HG02588 (cell line): Measurements from ENCODE around the gene ARMC5.

Experiments
- ATAC-seq: cut with Tn5 transposase; IDR thresholded peaks from one replicate; pipeline ENCODE4 v1.9.1; 2021; ENCODE audit warnings: mild to moderate bottlenecking, moderate library complexity; ENCODE audit not compliant: unreplicated experiment

The ARMC5 gene

DNA sequence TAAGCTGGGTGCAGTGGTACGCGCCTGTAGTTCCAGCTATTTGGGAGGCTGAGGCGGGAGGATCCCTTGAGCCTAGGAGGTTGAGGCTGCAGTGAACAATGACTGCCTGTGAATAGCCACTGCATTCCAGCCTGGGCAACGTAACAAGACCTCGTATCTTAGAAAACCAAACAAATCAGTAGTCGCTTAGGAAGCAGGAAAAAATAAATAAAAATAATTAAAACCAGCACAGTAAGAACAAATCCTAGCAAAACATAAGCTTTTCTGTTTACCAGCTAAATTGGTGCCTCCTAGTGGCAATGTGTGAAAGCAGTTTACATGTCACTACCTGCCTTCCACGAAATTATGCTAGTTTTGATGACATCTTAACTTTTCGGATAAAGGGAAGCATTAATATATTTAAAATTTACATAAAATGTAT lies 1.3 kb downstream of the ARMC5 start:
- ATAC-seq, result no peak

DNA sequence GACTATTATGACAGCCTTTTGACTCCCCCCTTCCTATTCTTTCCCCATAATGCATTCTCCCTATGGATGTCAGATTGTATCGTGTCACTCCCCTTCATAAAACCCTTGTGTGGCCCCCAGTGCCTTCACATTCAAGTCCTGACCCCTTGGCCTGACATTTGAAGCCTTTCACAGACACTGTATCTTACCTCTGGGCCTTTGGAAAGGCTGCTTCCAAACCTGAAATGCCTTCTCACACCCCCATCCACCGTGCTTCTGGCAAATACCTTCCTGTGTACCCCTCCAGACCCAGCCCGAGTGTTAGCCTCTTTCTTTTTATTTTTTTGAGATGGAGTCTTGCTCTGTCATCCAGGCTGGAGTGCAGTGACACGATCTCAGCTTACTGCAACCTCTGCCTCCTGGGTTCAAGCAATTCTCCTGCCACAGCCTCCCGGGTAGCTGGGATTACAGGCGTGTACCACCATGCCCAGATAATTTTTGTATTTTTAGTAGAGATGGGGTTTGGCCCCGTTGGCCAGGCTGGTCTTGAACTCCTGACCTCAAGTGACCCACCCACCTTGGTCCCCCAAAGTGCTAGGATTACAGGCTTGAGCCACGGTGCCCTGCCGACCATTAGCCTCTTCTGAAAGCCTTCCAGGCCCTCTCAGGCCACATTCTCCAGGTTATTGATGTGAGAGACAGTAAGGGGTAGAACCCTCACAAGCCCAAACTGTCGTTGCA lies 2.1 kb downstream of the ARMC5 start:
- no peak for ATAC-seq

DNA sequence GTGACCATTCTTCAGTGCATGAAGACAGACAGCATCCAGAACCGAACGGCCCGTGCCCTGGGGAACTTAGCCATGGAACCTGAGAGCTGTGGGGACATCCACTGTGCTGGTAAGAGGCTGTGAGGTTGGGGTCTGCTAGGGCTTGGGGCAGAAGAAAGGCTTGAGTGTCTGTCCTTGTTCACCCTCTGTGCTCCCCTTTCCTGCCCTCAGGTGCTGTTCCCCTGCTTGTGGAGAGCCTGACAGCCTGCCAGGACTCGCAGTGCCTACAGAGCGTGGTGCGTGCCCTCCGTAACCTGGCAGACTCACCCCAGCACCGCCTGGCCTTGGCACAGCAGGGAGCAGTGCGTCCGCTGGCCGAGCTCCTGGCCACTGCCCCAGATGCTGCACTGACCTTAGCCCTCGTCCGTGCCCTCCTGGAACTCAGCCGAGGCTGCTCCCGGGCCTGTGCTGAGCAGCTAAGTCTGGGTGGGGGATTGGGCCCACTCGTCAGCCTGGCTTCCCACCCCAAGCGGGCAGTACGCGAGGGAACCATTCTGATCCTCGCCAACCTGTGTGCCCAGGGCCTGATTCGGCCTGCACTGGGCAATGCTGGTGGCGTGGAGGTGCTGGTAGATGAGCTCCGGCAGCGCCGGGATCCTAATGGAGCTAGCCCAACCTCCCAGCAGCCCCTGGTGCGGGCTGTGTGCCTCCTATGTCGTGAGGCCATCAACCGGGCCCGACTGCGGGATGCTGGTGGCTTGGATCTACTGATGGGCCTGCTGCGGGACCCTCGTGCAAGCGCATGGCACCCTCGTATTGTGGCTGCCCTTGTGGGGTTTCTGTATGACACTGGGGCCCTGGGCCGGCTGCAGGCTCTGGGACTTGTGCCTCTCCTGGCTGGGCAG lies 2.9 kb downstream of the ARMC5 start:
- no peak for ATAC-seq

DNA sequence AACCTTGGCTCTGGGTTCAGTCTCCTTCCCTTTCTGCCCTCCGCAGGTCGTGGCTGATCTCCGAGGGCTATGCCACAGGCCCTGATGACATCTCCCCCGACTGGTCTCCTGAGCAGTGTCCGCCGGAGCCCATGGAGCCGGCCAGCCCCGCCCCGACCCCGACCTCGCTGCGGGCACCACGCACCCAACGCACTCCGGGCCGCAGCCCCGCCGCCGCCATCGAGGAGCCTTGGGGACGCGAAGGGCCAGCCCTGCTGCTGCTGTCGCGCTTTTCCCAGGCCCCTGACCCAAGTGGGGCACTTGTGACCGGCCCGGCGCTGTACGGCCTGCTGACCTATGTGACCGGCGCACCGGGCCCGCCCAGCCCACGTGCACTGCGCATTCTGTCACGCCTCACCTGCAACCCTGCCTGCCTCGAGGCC lies 5.1 kb downstream of the ARMC5 start:
- no peak for ATAC-seq

DNA sequence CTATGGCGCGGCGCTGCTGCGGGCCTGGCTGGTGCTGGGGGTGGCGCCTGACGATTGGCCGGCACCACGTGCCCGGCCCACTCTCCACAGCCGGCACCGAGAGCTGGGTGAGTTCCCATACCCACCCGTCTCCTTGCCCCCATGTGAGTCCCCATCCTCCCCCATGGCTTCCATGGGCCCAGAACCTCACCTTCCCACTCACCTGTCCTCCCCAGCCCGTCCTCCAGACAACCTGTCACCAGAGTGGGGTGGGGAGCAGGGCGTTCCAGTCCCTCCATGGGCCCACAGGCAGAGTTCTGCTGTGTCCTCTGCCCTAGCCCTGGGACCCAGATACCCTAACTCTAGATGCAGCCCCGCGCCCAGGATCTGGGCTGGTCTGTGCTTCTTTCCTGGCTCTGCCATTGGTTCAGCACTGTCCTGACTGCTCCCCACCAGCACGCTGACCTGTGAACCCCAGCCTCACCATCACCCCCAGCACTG lies 5.5 kb downstream of the ARMC5 start:
- no peak for ATAC-seq

DNA sequence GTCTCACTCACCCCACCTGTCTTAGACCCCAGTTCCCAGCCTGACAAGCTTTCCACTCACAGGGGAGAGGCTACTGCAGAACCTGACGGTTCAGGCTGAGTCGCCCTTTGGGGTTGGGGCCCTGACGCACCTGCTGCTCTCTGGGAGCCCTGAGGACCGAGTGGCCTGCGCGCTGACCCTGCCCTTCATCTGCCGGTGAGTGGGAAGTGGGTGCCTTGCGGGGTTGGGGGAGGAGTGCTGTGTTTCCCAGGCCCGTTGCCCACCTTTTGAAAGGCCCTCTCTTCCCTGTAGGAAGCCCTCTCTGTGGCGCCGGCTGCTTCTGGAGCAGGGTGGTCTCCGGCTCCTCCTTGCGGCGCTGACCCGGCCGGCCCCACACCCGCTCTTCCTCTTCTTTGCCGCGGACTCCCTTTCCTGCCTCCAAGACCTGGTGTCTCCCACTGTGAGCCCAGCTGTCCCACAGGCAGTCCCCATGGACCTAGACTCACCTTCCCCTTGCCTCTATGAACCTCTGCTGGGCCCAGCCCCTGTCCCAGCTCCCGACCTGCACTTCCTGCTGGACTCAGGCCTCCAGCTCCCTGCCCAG lies 6.6 kb downstream of the ARMC5 start:
- no peak for ATAC-seq

DNA sequence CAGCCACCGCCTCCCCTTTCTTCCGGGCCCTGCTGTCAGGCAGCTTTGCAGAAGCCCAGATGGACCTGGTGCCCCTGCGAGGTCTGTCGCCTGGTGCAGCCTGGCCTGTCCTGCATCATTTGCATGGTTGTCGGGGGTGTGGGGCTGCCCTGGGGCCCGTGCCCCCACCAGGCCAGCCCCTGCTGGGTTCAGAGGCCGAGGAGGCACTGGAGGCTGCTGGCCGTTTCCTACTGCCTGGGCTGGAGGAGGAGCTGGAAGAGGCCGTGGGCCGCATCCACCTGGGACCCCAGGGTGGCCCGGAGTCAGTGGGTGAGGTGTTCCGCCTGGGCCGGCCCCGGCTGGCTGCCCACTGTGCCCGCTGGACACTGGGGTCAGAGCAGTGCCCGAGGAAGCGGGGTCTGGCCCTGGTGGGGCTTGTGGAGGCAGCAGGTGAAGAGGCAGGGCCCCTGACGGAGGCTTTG lies 7.1 kb downstream of the ARMC5 start:
- no peak for ATAC-seq

DNA sequence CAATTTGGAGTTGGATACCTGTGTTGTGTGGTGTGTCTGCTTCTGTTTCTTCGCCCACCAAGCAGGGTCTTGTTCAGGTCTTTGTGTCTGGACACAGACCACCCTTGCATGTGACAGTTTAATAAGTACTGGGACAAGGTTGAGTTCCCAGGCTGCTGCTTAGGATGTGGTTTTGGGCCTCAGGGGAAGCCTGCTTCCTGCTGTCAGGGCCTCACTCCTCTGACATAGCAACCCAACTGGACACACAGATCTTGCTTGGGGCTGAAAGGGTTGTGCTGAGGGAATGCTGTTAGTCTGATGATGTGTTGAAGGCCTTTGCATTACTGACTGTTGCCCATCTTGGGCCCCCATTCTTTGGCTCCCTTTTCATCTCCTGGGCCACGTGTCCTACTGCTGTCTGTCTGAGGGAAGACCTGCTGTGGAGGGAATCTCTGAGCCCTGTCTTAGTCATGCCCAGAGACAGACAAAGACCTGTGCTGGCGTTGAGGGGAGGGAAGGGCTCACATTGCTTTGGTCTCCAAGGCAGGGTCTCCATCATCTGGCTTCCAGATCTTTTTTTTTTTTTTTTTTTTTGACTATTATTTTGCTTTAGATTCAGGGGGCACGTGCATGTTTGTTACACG lies 8.0 kb downstream of the ARMC5 start:
- ATAC-seq, result no peak

DNA sequence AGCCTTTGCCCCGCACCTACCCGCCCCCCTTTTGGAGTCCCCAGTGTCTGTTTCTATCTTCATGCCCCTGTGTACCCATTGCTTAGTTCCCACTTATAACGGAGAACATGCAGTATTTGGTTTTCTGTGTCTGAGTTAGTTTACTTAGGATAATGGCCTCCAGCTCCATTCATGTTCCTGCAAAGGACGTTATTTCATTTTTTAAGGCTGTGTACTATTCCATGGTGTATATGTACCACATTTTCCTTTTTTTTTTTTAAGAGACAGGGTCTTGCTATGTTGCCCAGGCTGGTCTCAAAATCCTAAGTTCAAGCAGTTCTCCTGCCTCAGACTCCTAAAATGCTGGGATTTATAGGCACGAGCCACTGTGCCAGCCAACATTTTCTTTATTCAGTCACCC lies 8.6 kb downstream of the ARMC5 start:
- ATAC-seq, result no peak

DNA sequence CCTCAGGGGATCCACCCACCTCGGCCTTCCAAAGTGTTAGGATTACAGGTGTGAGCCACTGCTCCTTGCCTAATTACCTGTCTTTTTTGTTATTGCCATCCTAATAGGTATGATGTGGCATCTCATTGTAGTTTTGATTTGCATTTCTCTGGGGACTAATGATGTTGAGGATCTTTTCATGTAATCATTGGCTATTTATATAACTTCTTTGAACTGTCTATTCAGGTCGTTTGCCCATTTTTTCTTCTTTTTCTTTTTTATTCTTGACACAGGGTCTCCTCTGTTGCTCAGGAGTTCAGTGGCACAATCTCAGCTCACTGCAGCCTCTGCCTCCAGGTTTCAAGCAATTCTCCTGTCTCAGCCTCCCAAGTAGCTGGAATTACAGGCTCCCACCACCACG lies 11.3 kb downstream of the ARMC5 start:
- no peak for ATAC-seq

DNA sequence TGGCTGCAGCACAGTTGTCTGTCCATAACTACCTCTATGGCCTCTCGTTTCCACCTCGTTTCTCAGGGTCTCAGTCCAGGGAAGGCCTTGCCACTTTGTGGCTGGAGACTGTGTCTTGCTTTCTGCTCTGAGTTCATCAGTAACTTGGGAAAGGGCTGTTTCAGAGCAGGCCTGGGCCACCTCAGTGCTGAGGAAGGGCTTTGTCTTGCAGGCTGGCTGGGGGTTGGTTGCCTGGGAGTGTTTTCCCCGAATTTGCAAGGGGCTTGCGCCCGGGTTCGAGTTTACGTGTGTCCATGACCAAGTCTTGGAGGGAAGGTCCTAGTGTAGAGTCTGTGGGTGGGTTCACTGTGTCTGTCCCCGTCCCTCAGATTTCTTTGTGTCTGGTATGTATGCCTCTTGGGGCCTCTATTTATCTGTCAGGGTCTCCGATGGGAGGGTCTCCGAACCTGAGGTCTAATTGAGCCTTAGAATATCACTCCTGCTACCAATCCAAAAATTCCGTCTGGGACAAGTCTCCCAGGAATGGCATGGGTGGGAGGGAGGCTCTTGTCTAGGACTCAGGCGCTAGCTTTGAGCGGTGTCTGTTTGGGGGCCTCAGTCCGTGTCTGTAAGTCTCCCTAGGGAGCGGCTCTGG lies 12.1 kb downstream of the ARMC5 start:
- ATAC-seq, result no peak

DNA sequence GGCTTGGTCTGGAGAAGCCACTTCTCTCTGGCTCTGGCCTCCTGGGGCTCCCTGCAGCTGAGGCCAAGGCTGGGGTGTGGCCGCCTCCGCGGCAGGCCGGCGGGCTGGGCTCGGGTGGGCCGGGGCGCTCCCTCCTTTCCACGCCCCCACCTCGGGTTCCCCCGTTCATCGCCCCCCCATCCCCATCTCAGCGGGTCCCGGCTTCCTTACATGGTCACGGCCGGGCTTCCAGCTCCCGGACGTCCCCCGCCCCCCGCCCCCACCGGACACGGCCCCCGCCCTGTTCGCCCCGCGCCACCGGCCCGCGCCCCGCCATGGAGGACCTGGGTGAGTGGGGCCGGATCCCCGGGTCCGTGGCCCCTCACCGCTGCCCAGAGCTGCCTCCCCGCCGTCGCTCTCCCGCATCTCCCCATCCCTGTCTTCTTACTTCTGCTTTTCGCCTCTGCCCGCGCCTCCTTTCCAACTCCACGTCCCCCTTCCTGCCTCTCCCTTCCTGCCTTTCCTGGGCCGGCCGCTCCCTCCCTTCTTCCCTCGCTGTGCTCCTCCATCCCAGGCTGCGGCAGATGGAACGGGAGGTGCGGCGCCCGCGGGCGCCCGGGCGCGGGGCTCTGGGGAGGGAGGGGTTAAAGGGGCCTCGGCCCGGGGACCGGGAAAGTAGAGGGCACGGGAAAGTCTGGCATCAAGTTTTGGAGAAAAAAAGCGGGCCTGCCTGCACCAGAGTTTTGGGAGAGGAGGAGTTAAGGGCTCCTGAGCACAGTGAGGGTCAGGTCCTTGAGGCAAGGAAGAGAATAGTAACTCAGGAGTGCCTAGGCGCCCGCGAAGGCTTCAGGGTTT lies 12.8 kb downstream of the ARMC5 start, which contains the start of gene TGFB1I1:
Gene TGFB1I1, plus strand, starts transcription at position 278 of the 834 bp plus-strand sequence. Its CDS starts 37 bp downstream, at position 315.
- ATAC-seq, result no peak

DNA sequence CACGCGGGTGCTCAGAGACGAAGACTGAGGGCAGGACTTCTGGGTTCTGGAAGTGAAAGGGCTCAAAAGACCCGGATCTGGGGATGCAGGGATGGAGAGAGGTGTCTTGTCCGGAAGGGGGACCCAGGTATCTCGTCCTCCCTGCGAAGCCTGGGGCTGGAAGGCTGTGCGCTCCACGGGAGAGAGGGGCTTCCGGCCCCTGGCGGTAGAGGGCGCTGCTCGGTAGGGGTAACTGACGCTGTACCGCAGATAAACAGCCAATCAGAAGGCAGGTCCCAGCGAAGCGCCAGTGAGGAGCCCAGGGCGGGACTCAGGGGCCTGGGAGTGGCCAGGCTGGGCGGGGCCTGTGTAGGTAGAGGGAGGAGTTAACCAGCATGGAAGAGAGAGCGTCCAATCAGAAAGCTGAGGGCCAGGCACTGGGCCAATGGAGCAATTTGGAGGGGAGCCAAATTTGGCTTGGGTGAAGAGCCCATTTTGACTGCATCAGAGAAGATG lies 13.5 kb downstream of the ARMC5 start:
- no peak for ATAC-seq

DNA sequence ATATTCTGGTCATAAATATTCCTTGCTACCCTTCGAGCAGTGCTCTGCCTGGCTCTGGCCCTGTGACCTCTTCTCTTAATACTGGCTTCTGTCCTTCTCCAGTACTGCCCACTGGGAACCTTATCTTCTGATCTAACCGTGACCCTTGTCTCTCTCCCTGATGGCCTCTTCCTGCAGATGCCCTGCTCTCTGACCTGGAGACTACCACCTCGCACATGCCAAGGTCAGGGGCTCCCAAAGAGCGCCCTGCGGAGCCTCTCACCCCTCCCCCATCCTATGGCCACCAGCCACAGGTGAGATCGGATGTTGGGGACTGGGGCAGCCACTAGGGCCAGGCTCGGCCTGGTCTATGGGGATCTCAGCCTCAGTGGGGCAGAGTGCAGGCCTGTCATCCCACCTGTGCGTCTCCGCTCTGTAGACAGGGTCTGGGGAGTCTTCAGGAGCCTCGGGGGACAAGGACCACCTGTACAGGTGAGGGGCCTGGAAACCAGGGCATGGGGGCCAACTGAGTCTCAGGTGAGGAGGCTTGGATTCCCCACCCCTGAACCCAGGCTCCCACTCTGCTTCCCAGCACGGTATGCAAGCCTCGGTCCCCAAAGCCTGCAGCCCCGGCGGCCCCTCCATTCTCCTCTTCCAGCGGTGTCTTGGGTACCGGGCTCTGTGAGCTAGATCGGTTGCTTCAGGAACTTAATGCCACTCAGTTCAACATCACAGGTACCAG lies 14.1 kb downstream of the ARMC5 start:
- no peak for ATAC-seq

DNA sequence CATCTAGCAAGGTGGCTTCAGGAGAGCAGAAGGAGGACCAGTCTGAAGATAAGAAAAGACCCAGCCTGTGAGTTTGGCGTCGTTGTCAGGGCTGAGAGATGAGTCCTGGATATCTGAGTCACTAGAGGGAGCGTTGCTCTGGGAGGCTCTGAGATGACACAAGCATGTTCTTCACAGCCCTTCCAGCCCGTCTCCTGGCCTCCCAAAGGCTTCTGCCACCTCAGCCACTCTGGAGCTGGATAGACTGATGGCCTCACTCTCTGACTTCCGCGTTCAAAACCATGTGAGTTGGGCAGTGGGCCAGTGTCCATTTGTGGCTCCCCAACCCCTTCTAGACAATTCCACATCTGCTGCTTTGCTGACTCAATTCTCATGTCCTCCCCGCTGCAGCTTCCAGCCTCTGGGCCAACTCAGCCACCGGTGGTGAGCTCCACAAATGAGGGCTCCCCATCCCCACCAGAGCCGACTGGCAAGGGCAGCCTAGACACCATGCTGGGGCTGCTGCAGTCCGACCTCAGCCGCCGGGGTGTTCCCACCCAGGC lies 14.9 kb downstream of the ARMC5 start:
- no peak for ATAC-seq

DNA sequence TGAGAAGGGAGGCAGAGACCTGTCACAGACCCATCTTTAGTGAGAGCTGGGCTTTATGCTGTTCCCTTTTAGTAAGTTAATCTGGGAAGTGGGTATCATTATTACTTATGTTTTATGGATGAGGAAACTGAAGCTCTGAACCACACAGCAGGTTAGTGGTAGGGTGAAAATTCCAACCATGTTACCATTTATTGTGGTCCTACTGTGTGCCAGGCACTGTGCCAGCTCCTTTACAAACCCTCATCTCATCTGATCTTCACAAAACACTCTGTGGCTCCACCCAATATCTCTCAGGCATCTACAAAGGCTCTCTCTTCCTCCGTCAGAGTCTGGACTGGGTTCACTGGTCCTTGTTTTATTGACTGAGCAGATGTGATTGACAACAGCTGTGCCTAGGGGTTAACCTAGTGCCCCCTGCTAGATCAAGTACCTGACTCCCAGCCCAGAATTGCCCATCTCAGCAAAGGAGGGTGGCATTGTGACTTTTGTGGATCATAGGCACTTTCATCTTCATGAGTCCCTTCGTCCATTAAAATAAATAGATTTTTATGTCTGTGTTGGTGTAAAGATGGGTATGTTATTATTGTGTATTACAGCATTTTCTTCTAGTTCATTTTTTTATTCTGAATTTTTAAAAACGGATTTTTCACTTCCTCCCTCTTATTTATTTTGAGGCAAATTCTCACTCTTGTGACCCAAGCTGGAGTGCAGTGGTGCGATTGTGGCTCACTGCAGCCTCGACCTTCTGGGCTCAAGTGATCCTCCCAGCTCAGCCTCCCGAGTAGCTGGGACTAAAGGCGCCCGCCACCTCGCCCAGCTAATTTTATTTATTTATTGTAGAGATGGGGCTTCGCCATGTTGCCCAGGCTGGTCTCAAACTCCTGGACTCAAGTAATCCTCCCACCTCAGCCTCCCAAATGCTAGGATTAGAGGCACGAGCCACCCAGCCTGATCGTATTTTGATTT lies 15.8 kb downstream of the ARMC5 start:
- no peak for ATAC-seq

DNA sequence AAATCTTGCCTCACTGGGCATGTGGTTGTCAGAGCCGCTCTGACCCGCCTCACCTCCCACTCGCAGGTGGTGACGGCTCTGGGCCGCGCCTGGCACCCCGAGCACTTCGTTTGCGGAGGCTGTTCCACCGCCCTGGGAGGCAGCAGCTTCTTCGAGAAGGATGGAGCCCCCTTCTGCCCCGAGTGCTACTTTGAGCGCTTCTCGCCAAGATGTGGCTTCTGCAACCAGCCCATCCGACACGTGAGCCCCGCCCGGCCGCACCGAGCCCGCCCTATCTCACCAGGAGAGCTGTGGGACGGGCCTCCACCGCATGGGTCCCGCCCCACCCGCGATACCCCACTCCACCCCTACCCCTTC lies 16.6 kb downstream of the ARMC5 start:
- no peak for ATAC-seq
